Measurements from ENCODE around the gene FBXL7. TPM values are rescaled to one million over a fixed set of nuclear protein-coding genes. Genes with fewer than 3 reads are reported as not detected.
A peak's percentile ranks its signal among the peaks of the same experiment; 100 is the strongest.

Gene FBXL7
- total RNA-seq = 10 to 100 TPM in 1 of 4 donors, 1 to 10 TPM in 3; 2.1 to 25.6 (median 6.5) TPM

GRCh38 chr5:15499528-15500324 lies at the start of gene FBXL7:
Gene FBXL7, plus strand, starts transcription at chr5:15500180.
- Histone ChIP-seq H3K4me1 (no peaks in the 10 kb centered on the region), H3K9me3 (no peaks in the 10 kb centered on the region), H3K36me3 (no peaks in the 10 kb centered on the region), H3K27me3 (no peaks in the 10 kb centered on the region), H3K27ac (peak within 1 kb of the TSS; percentile 53 to 84 (median 72)), H3K4me3 (peak within 1 kb of the TSS; percentile 33 to 68 (median 48))
- TF ChIP-seq POLR2A (IDR thresholded peaks at IDR 0.05) = no peak
- TF ChIP-seq CTCF (IDR thresholded peaks at IDR 0.05) = no peak
- DNase-seq = peak in 2 of 3 donors; percentile 61 to 62

GRCh38 chr5:15450473-15450872 lies 49.5 kb upstream of the FBXL7 start:
- H3K9me3 ChIP-seq = no peaks in the 10 kb centered on the region
- peaks cover 0 to 8% (median 0%) of the 10 kb centered on the region in 4 donors for H3K4me1 ChIP-seq
- no peaks in the 10 kb centered on the region for H3K36me3 ChIP-seq
- TF ChIP-seq POLR2A (IDR thresholded peaks at IDR 0.05) = no peak
- no peak for DNase-seq
- no peak overlapping the region for H3K27ac ChIP-seq
- H3K4me3 ChIP-seq = no peak overlapping the region
- no peaks in the 10 kb centered on the region for H3K27me3 ChIP-seq

- Histone ChIP-seq H3K4me1 (peaks cover 0 to 8% (median 0%) of the 10 kb centered on the region in 4 donors), H3K4me3 (no peak overlapping the region), H3K36me3 (no peaks in the 10 kb centered on the region), H3K27ac (no peak overlapping the region), H3K9me3 (no peaks in the 10 kb centered on the region), H3K27me3 (no peaks in the 10 kb centered on the region)
- DNase-seq = no peak
- TF ChIP-seq CTCF (IDR thresholded peaks at IDR 0.05) (no peak), POLR2A (IDR thresholded peaks at IDR 0.05) (no peak)
Observed at GRCh38 chr5:15450949-15451348, 49.0 kb upstream of the FBXL7 start.

- Histone ChIP-seq H3K4me3 (no peak overlapping the region), H3K27me3 (no peaks in the 10 kb centered on the region), H3K9me3 (no peaks in the 10 kb centered on the region), H3K27ac (no peak overlapping the region), H3K36me3 (no peaks in the 10 kb centered on the region), H3K4me1 (peaks cover 0 to 8% (median 0%) of the 10 kb centered on the region in 4 donors)
- DNase-seq = no peak
- TF ChIP-seq POLR2A (IDR thresholded peaks at IDR 0.05) = no peak
- no peak for TF ChIP-seq CTCF (IDR thresholded peaks at IDR 0.05)
Observed at GRCh38 chr5:15452030-15452429, 48.0 kb upstream of the FBXL7 start.

GRCh38 chr5:15452781-15453180 lies 47.2 kb upstream of the FBXL7 start:
- peaks cover 0 to 2% (median 0%) of the 10 kb centered on the region in 4 donors for H3K4me1 ChIP-seq
- no peaks in the 10 kb centered on the region for H3K27me3 ChIP-seq
- H3K36me3 ChIP-seq = no peaks in the 10 kb centered on the region
- no peaks in the 10 kb centered on the region for H3K9me3 ChIP-seq
- H3K4me3 ChIP-seq = no peak overlapping the region
- no peak overlapping the region for H3K27ac ChIP-seq
- TF ChIP-seq POLR2A (IDR thresholded peaks at IDR 0.05) = no peak
- no peak for TF ChIP-seq CTCF (IDR thresholded peaks at IDR 0.05)
- no peak for DNase-seq

- H3K4me3 ChIP-seq = no peak overlapping the region
- no peak overlapping the region for H3K27ac ChIP-seq
- no peaks in the 10 kb centered on the region for H3K9me3 ChIP-seq
- no peak for DNase-seq
- H3K36me3 ChIP-seq = no peaks in the 10 kb centered on the region
- no peaks in the 10 kb centered on the region for H3K27me3 ChIP-seq
- H3K4me1 ChIP-seq = no peaks in the 10 kb centered on the region
- TF ChIP-seq CTCF (IDR thresholded peaks at IDR 0.05) = no peak
- TF ChIP-seq POLR2A (IDR thresholded peaks at IDR 0.05) = no peak
Observed at GRCh38 chr5:15459200-15459599, 40.8 kb upstream of the FBXL7 start.
